ENCODE measurements around the gene MMP10.

GRCh38 chr11:102788334-102788995 lies 8.0 kb upstream of the MMP10 start:
- TF ChIP-seq CTCF (IDR thresholded peaks at IDR 0.05; ENCODE audit: low read depth, low read length, poor library complexity, severe bottlenecking) (no peak), EZH2phosphoT487 (IDR thresholded peaks at IDR 0.05; ENCODE audit: borderline replicate concordance, low read length) (no peak)

All from DOHH2 (cell line).